Activated T-cell treated with anti-CD3 and anti-CD28 coated beads, Interleukin-2, amount 50 U/mL, for 72 hours (primary cell): ENCODE results near the gene L3MBTL4. TPM values are rescaled to one million over a fixed set of nuclear protein-coding genes. Genes with fewer than 3 reads are reported as not detected.
"Not testable (repeated sequence)": the region's sequence is repeated elsewhere in the genome, so short reads cannot be mapped to it uniquely, and the experiment has no call there.

ENCODE experiments used
- ATAC-seq, 2 donors: fragments of 150-1000 bp; cut with Tn5 transposase; replicated peaks in 1 of 2; 2 replicates each; pipeline ENCODE4 v1.10.0; 2021; ENCODE audit warnings: moderate library complexity in 2 of 2, mild to moderate bottlenecking in 1 of 2
- DNase-seq, 2 donors: peaks; one replicate each; pipeline ENCODE4 v3.0.0; 2021 to 2022; ENCODE audit warnings: mixed read lengths in 1 of 2
- H3K27ac Mint-ChIP-seq: one replicate; pipeline ENCODE4 v1.8.0; 2022; ENCODE audit warnings: mild to moderate bottlenecking, moderate library complexity, mixed read lengths
- H3K27me3 Mint-ChIP-seq: one replicate; pipeline ENCODE4 v1.8.0; 2022; ENCODE audit warnings: low read depth, mixed read lengths
- H3K36me3 Mint-ChIP-seq, 2 donors: one replicate each; pipeline ENCODE4 v1.8.0; 2022; ENCODE audit warnings: mixed read lengths in 2 of 2, mild to moderate bottlenecking in 1 of 2; ENCODE audit not compliant: insufficient read depth in 2 of 2
- H3K4me1 Mint-ChIP-seq: one replicate; pipeline ENCODE4 v1.8.0; 2022; ENCODE audit warnings: low read depth, mixed read lengths
- H3K4me3 Mint-ChIP-seq, 2 donors: one replicate each; pipeline ENCODE4 v1.8.0; 2022; ENCODE audit warnings: mild to moderate bottlenecking in 2 of 2, mixed read lengths in 2 of 2, moderate library complexity in 2 of 2
- H3K9me3 Mint-ChIP-seq, 2 donors: one replicate each; pipeline ENCODE4 v1.8.0; 2022; ENCODE audit warnings: mixed read lengths in 2 of 2
- total RNA-seq, 2 donors: library from RNA; stranded (reverse); gene quantifications; one replicate each; pipeline ENCODE4 v1.2.3, GENCODE V29; 2022

The L3MBTL4 gene
- total RNA-seq, 2 donors from 2014 or later, result 0.07 to 0.12 TPM

DNA sequence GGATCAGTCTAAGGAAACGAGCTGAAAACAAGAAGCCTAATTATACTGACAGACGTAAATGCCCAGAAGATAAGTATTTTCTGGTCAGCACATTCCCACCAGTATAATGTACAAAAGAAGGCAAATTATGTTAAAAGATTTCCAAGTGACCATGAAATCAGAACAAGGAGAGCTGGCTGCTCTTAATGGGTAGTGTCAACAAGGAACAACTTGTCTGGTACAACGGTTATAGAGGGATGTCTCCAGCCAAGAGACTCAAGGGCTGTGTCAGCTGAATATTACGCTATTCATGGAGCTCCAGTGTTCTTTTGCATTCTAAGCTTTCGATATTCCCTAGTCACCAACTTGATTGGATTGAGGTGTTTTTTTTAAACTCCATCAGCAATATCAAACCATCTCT, 8.6 kb upstream of the L3MBTL4 start:
- H3K4me3 Mint-ChIP-seq, result no peak overlapping the region
- H3K9me3 Mint-ChIP-seq, result peaks cover 0 to 2% of the 10 kb centered on the region in 2 donors
- no peaks in the 10 kb centered on the region for H3K27me3 Mint-ChIP-seq
- no peaks in the 10 kb centered on the region for H3K4me1 Mint-ChIP-seq
- no peaks in the 10 kb centered on the region for H3K36me3 Mint-ChIP-seq
- H3K27ac Mint-ChIP-seq, result no peak overlapping the region
- DNase-seq (no peak), ATAC-seq (no peak)

DNA sequence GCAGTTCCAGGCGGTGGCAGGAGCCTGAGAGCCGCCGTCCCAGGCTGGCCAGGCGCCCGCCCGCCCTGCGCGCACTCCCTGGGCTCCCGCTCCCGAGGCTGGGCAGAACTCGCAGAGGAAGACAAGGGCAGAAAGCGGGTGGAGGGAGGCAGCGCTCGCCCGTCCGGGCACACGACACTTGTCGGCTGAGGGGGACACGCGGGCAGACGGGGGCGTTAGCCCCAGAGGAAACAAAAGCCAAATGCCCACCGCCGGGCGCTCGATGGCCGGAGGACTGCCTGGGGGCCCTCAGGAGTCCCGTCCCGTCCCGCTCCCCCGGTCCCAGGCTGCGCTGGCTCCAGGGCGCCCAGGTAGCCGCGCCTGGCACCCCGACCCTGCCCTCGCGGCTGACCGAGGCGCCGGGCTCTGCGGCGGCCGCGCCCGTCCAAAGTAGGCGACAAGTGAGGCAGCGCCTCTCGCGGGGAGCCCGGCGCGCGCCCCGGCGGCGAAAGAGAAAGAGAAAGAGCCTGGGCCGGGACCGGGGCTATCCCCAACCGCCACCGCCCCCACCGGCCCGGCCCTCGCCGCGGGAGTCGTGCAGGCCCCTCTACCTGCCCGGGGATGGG, 491 bp downstream of the L3MBTL4 start:
- Mint-ChIP-seq H3K27ac (no peak overlapping the region), H3K27me3 (peaks cover 31% of the 10 kb centered on the region), H3K36me3 (peaks cover 1 to 2% of the 10 kb centered on the region in 2 donors), H3K9me3 (peaks cover 0 to 2% of the 10 kb centered on the region in 2 donors), H3K4me1 (peaks cover 5% of the 10 kb centered on the region), H3K4me3 (peak overlapping the region; percentile 75 to 76)
- DNase-seq (peak; percentile 57 to 61), ATAC-seq (peak; percentile 91)

DNA sequence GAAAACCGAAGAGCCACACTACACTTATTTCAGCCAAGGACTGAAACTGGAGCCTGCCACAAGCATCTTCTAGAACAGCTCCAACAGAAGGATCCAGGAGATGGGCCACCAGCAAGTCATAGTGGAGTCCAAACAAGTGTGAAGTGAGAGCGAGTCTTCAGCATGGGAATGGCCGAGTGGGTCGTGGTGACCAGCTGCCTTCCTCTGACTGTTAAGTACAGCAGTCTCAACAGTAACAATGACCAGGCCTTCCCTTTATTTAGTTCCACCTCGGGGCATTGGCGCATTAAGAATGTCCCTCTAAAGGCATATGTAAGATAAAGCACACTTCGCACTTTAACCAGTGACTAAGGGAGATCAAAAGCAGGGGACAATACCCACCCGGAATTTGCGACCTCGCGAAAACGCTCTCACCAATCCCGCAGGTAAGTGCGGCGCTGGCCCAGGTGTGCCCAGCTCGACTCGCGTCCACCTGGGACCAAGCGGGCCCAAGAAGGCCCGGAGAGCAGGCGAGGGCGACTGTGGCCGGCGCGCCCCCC, 1.1 kb downstream of the L3MBTL4 start:
- H3K4me3 Mint-ChIP-seq, result peak overlapping the region; percentile 75 to 76
- peaks cover 31% of the 10 kb centered on the region for H3K27me3 Mint-ChIP-seq
- H3K36me3 Mint-ChIP-seq, result peaks cover 1 to 2% of the 10 kb centered on the region in 2 donors
- no peaks in the 10 kb centered on the region for H3K9me3 Mint-ChIP-seq
- ATAC-seq (no peak), DNase-seq (no peak)
- no peak overlapping the region for H3K27ac Mint-ChIP-seq
- peaks cover 5% of the 10 kb centered on the region for H3K4me1 Mint-ChIP-seq

DNA sequence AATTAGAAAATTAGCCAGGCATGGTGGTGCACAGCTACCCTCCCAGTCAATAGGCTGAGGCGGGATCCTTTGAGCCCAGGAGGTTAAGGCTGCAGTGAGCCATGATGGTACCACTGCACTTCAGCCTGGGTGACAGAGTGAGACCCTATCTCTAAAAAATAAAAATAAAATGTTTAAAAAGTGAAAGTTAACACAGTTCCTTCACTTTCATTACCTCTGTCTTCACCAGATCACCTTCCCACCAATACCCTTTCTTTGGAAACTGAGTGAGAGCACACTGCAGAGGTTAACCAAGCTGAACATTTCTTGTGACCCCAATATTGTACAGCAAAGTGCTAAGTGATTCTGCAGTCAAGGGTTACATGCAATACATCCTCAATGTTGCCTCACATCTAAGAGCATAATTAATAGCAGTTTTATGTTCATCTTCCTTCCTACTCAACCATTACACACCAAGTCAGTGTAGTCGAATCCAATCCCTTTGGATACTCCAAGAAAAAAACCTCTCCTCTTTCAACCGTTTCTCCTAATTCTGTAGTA, 1.7 kb downstream of the L3MBTL4 start:
- H3K4me3 Mint-ChIP-seq, result peak overlapping the region; percentile 75 to 76
- H3K4me1 Mint-ChIP-seq, result peaks cover 5% of the 10 kb centered on the region

DNA sequence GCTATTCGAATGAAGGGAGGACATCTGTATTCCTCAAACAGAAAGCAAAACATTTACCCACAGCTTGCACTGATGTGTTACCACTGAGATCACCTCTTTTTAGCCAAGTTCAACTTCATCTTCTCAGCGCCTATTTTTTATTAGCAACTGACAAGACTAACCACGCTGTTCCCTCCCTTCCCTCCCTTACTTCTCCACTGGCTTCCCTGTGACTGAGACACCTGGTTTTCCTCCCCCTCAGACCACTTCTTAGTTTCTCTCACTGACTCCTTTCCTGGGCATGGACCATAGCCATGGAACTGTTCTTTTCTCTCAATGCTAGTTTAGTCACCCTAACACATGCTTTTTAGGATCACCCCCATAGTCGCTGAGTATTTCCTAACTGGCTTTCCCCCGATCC, 3.3 kb downstream of the L3MBTL4 start:
- Mint-ChIP-seq H3K4me3 (no peak overlapping the region), H3K27ac (no peak overlapping the region), H3K27me3 (peaks cover 30% of the 10 kb centered on the region), H3K4me1 (peaks cover 5% of the 10 kb centered on the region), H3K9me3 (no peaks in the 10 kb centered on the region), H3K36me3 (peaks cover 1 to 2% of the 10 kb centered on the region in 2 donors)
- DNase-seq (no peak), ATAC-seq (no peak)

More for the DNA sequence above, 1.7 kb downstream of the L3MBTL4 start:
- H3K27ac Mint-ChIP-seq, result no peak overlapping the region
- DNase-seq (no peak), ATAC-seq (no peak)
- H3K36me3 Mint-ChIP-seq, result peaks cover 1 to 2% of the 10 kb centered on the region in 2 donors
- H3K27me3 Mint-ChIP-seq, result peaks cover 31% of the 10 kb centered on the region
- H3K9me3 Mint-ChIP-seq, result no peaks in the 10 kb centered on the region

DNA sequence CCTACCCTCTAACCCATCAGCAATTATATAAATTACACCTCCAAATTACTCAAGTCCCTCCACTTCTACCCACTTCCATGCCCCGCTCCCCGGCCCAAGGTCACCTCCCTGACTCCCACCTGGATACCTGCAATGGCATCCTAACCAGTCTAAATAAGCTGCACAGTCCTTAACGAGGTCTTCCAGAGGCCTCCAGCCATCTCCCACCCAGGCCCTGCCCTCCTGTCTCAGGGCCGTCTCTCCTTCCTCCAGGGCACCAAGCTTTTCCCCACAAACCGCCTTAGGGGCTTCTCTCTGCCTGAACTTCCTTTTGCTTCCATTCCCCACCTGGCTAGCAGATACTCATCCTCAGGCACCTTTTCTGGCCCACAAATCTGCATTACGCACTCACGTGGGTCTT, 4.8 kb downstream of the L3MBTL4 start:
- no peak overlapping the region for H3K27ac Mint-ChIP-seq
- ATAC-seq, result no peak
- no peak for DNase-seq
- no peaks in the 10 kb centered on the region for H3K4me1 Mint-ChIP-seq
- H3K36me3 Mint-ChIP-seq, result peaks cover 1 to 2% of the 10 kb centered on the region in 2 donors
- no peak overlapping the region for H3K4me3 Mint-ChIP-seq
- peaks cover 16% of the 10 kb centered on the region for H3K27me3 Mint-ChIP-seq
- no peaks in the 10 kb centered on the region for H3K9me3 Mint-ChIP-seq

DNA sequence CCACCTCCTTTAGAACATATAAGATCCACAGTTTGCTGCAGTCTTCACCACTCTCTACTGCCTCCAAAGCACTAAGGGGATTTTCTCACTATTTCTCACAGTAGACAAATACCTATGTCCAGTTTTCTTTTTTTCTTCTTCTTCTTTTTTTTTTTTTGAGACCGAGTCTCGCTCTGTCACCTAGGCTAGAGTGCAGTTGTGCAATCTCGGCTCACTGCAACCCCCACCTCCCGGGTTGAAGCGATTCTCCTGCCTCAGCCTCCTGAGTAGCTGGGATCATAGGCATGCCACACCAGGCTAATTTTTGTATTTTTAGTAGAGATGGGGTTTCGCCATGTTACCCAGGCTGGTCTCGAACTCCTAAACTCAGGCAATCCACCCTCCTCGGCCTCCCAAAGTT, 6.2 kb downstream of the L3MBTL4 start:
- peaks cover 11% of the 10 kb centered on the region for H3K27me3 Mint-ChIP-seq
- not testable (repeated sequence) for H3K4me3 Mint-ChIP-seq, H3K9me3 Mint-ChIP-seq, H3K36me3 Mint-ChIP-seq, H3K27ac Mint-ChIP-seq, ATAC-seq, H3K4me1 Mint-ChIP-seq, DNase-seq

DNA sequence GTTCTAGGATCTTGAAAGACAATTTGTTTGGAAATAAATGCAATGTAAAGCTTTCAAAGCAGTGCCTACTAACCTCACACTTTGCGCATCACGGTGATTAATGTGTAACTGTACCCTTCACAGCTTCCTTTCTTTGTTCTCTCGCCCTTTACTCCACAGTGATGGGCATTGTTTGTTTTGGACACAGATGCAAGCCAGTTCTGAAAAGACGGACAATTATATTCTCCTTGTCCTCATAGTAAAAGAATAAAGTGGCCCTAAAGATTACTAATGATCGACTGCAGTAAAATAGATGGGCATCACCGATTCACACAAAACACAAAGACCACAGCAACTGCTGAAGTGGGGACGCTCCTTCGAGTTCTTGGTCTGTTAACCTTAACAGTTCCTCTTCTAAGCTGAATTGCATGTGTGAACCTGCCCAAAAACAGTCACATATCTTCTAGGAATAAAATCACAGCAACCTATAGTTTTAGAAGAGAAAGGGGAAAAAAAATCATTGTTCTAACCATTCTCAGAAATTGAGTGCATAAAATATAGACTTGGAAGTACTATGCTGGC, 7.7 kb downstream of the L3MBTL4 start:
- no peaks in the 10 kb centered on the region for H3K4me1 Mint-ChIP-seq
- ATAC-seq (no peak), DNase-seq (no peak)
- no peaks in the 10 kb centered on the region for H3K9me3 Mint-ChIP-seq
- no peak overlapping the region for H3K4me3 Mint-ChIP-seq
- H3K36me3 Mint-ChIP-seq, result no peaks in the 10 kb centered on the region
- H3K27me3 Mint-ChIP-seq, result no peaks in the 10 kb centered on the region
- no peak overlapping the region for H3K27ac Mint-ChIP-seq

DNA sequence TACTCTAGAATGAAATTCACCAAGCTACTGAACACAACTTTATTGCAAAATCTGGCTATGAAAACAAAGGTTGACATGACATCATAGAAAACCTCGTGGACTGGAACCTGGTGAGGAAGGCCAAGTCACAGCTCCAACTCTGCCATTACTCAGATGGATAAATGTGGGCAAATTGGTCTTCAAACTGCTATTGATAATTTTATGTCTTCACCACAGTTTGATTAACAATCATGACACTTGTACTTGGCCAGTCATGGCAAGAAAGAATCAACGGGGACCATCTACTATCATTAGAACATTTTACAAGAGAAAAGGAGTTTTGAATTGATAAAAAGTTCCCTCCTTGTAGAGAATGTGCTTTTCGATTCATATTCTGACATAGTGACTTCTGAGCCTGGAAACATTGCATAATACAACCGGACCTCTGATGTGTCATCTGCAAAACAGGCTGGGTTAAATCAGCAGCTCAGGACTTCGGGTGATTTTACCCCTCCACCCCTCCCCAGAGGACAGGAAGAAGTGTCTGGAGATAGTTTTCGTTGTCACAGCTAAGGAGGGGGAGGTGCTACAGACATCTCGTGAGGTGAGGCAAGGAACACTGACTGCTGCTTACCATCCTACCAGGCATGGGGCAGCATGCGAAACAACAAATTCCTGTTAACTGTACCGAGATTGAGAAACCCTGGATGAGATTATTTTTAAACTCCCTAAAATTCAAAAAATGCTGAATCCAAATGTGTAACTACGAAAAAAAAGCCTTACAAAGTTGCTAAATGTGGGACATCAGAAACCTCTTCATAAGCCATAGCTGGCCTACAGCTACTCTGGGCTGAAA, 8.4 kb downstream of the L3MBTL4 start:
- DNase-seq (no peak), ATAC-seq (no peak)
- H3K36me3 Mint-ChIP-seq, result no peaks in the 10 kb centered on the region
- no peak overlapping the region for H3K27ac Mint-ChIP-seq
- H3K4me1 Mint-ChIP-seq, result no peaks in the 10 kb centered on the region
- H3K27me3 Mint-ChIP-seq, result no peaks in the 10 kb centered on the region
- no peak overlapping the region for H3K4me3 Mint-ChIP-seq
- no peaks in the 10 kb centered on the region for H3K9me3 Mint-ChIP-seq

DNA sequence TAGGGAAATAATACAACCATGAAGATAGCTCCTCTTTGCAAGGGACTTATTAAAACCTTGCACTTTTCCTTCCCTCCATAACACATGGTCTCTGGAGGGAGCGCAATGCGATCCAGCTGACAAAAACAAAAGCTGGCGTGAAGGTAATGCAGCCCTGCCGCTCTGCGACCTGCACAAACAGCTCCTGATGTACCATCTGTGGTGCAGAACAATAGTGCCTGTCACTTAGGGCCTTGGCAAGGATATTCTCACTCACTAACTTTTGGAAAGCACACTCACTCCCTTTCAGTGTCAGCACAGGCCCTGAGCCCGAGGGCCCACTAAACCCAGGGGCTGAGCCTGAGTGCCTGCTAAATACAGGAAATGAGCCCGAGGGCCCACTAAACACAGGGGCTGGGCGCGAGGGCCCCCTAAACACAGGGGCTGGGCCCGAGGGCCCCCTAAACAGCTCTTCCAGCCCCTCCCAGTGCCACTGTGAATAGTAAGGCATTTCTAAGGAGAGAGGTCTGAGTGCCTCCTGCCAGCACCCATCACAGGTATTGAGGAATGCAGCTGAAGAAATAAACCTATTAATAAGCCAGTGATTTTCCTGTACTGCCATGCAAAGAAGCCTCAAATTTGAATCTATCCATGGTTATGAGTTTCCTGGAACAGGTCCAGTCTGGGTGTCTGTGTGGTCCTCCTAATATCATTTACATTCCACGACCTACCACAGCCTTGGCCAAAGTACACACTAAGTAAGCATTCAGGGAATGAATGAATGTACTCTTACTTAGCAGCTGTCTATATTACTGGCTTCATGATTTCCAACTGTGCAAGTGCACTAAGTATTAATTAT, 9.3 kb downstream of the L3MBTL4 start:
- H3K4me3 Mint-ChIP-seq, result no peak overlapping the region
- no peak overlapping the region for H3K27ac Mint-ChIP-seq
- H3K36me3 Mint-ChIP-seq, result no peaks in the 10 kb centered on the region
- H3K27me3 Mint-ChIP-seq, result no peaks in the 10 kb centered on the region
- no peaks in the 10 kb centered on the region for H3K4me1 Mint-ChIP-seq
- H3K9me3 Mint-ChIP-seq, result peaks cover 0 to 2% of the 10 kb centered on the region in 2 donors
- ATAC-seq (no peak), DNase-seq (no peak)

DNA sequence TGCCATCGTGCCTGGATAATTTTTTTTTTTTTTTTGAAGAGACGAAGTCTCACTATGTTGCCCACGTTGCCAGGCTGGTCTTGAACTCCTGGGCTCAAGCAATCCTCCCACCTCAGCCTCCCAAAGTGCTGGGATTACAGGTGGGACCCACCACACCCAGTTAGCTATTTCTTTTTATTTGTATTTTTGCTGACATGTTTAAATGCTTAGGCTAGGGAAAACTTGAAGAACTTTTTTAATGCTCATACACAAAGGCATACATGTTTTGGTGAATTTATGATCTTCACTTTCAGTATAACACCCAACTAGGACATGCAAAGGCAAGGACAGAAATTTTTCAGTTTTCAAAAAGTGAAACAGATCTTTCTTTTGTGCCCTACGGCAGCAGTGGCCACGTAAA, 9.9 kb downstream of the L3MBTL4 start:
- Mint-ChIP-seq H3K9me3 (peaks cover 0 to 2% of the 10 kb centered on the region in 2 donors), H3K4me3 (no peak overlapping the region), H3K27ac (no peak overlapping the region), H3K36me3 (no peaks in the 10 kb centered on the region), H3K27me3 (no peaks in the 10 kb centered on the region), H3K4me1 (no peaks in the 10 kb centered on the region)
- ATAC-seq (no peak), DNase-seq (no peak)

DNA sequence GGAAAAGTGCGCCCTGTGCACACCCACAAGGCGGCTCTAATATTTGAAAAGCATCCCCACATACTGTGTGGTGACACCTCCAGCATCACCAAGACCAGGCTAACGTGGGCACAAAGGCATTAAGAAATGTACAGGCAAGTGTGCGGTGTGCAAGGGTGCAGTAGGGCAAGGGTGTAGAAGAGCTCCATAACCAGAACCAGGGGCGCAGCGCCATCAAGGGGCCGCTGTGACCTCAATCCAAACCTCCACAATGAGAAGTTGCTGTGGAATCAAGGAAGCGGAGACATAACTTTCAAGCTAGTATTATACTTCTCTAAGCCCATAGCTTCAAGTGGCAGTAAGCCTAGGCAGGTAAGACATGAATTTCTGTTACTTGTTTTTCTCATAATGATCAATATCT, 13.0 kb downstream of the L3MBTL4 start:
- no peak overlapping the region for H3K27ac Mint-ChIP-seq
- no peaks in the 10 kb centered on the region for H3K36me3 Mint-ChIP-seq
- H3K9me3 Mint-ChIP-seq, result peaks cover 0 to 2% of the 10 kb centered on the region in 2 donors
- no peak for DNase-seq
- H3K4me1 Mint-ChIP-seq, result no peaks in the 10 kb centered on the region
- H3K27me3 Mint-ChIP-seq, result no peaks in the 10 kb centered on the region
- ATAC-seq, result no peak
- no peak overlapping the region for H3K4me3 Mint-ChIP-seq
